IMR-90 (cell line): ENCODE data around the gene F2RL3. TPM values are rescaled to one million over a fixed set of nuclear protein-coding genes. Genes with fewer than 3 reads are reported as not detected.

ENCODE experiments used
- ATAC-seq: fragments of 200-7000 bp; cut with Tn5 transposase; 2 replicates; pipeline ENCODE4 v1.9.1; 2020; ENCODE audit warnings: low read depth, mild to moderate bottlenecking, moderate library complexity
- BruUV-seq: library from RNA; stranded (reverse); fragments of 400-500 nt; replicated peaks from 2 replicates; lab custom pipeline; 2021; lab: Mats Ljungman, UMichigan
- CTCF ChIA-PET: fragments of 300-600 bp; formaldehyde crosslinking; extraction: SDS; loops from one replicate; lab custom pipeline; 2021; ENCODE audit warnings: antibody characterized with exemption; lab: Yijun Ruan, JAX
- POLR2A ChIA-PET: fragments of 300-600 bp; sonication (Branson Sonifier 250); formaldehyde crosslinking; loops from one replicate; lab custom pipeline; 2022; ENCODE audit warnings: antibody characterized with exemption; ENCODE audit not compliant: unreplicated experiment; lab: Charles Lee
- DNase-seq: peaks from one replicate; pipeline ENCODE4 v3.0.0; 2013
- H2AFZ ChIP-seq: replicated peaks from 2 replicates; pipeline ENCODE3; 2013; ENCODE audit warnings: low read length, mild to moderate bottlenecking; ENCODE audit not compliant: poor library complexity
- H2AK5ac ChIP-seq: 2 replicates; pipeline ENCODE4 v1.6.1; 2013; ENCODE audit warnings: low read depth, low read length, inconsistent platforms
- H2AK9ac ChIP-seq: replicated peaks from 2 replicates; pipeline ENCODE3; 2013; ENCODE audit warnings: mild to moderate bottlenecking, low read depth, low read length, moderate library complexity; ENCODE audit not compliant: poor library complexity
- H2BK120ac ChIP-seq: 2 replicates; pipeline ENCODE4 v1.6.1; 2013; ENCODE audit warnings: low read depth, low read length, inconsistent platforms
- H2BK15ac ChIP-seq: 3 replicates; pipeline ENCODE4 v1.6.1; 2013; ENCODE audit warnings: low read depth, low read length, inconsistent platforms
- H2BK20ac ChIP-seq: 2 replicates; pipeline ENCODE4 v1.6.1; 2013; ENCODE audit warnings: low read depth, mild to moderate bottlenecking, inconsistent platforms, low read length, moderate library complexity
- H2BK5ac ChIP-seq: 2 replicates; pipeline ENCODE4 v1.6.1; 2013; ENCODE audit warnings: mild to moderate bottlenecking, low read depth, low read length, inconsistent platforms; ENCODE audit not compliant: poor library complexity, severe bottlenecking
- H3K14ac ChIP-seq: replicated peaks from 2 replicates; pipeline ENCODE4 v1.6.1; 2013; ENCODE audit warnings: low read depth, low read length, inconsistent platforms
- H3K18ac ChIP-seq: 2 replicates; pipeline ENCODE4 v1.6.1; 2013; ENCODE audit warnings: low read depth, low read length, control low read depth
- H3K23ac ChIP-seq: 2 replicates; pipeline ENCODE4 v1.6.1; 2013; ENCODE audit warnings: low read depth, low read length, inconsistent platforms
- H3K27ac ChIP-seq: 2 replicates; pipeline ENCODE4 v1.5.1; 2013; ENCODE audit warnings: mild to moderate bottlenecking, control low read depth, low read length; ENCODE audit not compliant: insufficient read depth
- H3K27me3 ChIP-seq: 2 replicates; pipeline ENCODE4 v1.6.1; 2013; ENCODE audit warnings: low read length; ENCODE audit not compliant: control insufficient read depth, insufficient read depth
- H3K36me3 ChIP-seq: 2 replicates; pipeline ENCODE4 v1.6.1; 2013; ENCODE audit warnings: low read length, mixed read lengths; ENCODE audit not compliant: control insufficient read depth, insufficient read depth
- H3K4ac ChIP-seq: 2 replicates; pipeline ENCODE4 v1.6.1; 2013; ENCODE audit warnings: low read depth, low read length, inconsistent platforms
- H3K4me1 ChIP-seq: 2 replicates; pipeline ENCODE4 v1.6.1; 2013; ENCODE audit warnings: low read length, mixed read lengths; ENCODE audit not compliant: control insufficient read depth, insufficient read depth
- H3K4me2 ChIP-seq: 2 replicates; pipeline ENCODE4 v1.6.1; 2013; ENCODE audit warnings: low read depth, mild to moderate bottlenecking, control low read depth, low read length, moderate library complexity
- H3K4me3 ChIP-seq: 2 replicates; pipeline ENCODE4 v1.5.1; 2013; ENCODE audit warnings: low read depth, mild to moderate bottlenecking, control low read depth, low read length, moderate library complexity; ENCODE audit not compliant: insufficient read depth
- H3K56ac ChIP-seq: 2 replicates; pipeline ENCODE4 v1.6.1; 2013; ENCODE audit warnings: low read length, inconsistent platforms; ENCODE audit not compliant: insufficient read depth; ENCODE audit errors: extremely low read depth
- H3K79me1 ChIP-seq, 2 experiments: 2 replicates each; pipeline ENCODE4 v1.6.1; 2013; ENCODE audit warnings: low read length in 2 of 2, inconsistent platforms in 1 of 2, low read depth in 1 of 2
- H3K9ac ChIP-seq: 2 replicates; pipeline ENCODE4 v1.6.1; 2013; ENCODE audit warnings: low read depth, low read length, control low read depth
- H3K9me1 ChIP-seq: 2 replicates; pipeline ENCODE4 v1.6.1; 2013; ENCODE audit warnings: low read length, inconsistent platforms; ENCODE audit not compliant: insufficient read depth
- H3K9me3 ChIP-seq: 2 replicates; pipeline ENCODE4 v1.6.1; 2013; ENCODE audit warnings: low read length; ENCODE audit not compliant: control insufficient read depth, insufficient read depth
- H4K20me1 ChIP-seq: 2 replicates; pipeline ENCODE4 v1.6.1; 2013; ENCODE audit warnings: low read length, inconsistent platforms; ENCODE audit not compliant: insufficient read depth
- H4K5ac ChIP-seq: 2 replicates; pipeline ENCODE4 v1.6.1; 2013; ENCODE audit warnings: mild to moderate bottlenecking, low read depth, low read length, control low read depth
- H4K8ac ChIP-seq, 2 experiments: 2 replicates each; pipeline ENCODE4 v1.6.1; 2013; ENCODE audit warnings: low read depth in 2 of 2, low read length in 2 of 2, control low read depth in 1 of 2, inconsistent platforms in 1 of 2
- H4K91ac ChIP-seq: 2 replicates; pipeline ENCODE4 v1.6.1; 2013; ENCODE audit warnings: low read depth, low read length, inconsistent platforms; ENCODE audit not compliant: insufficient read depth
- CTCF ChIP-seq: conservative IDR thresholded peaks from 2 replicates; pipeline ENCODE4 v1.5.1; 2012; ENCODE audit warnings: mild to moderate bottlenecking, low read depth, low read length, improper control_type of control experiment
- POLR2A ChIP-seq: IDR thresholded peaks from 2 replicates; pipeline ENCODE4 v1.6.1; 2012; ENCODE audit warnings: mild to moderate bottlenecking, low read depth, low read length
- RAD21 ChIP-seq: IDR thresholded peaks from 2 replicates; pipeline ENCODE4 v1.6.1; 2012; ENCODE audit warnings: low read length, improper control_type of control experiment
- WGBS, 2 experiments: methylation state at CpG; one replicate each; pipeline versions ENCODE4 v1.1.5 to v1.1.7; 2013; ENCODE audit warnings: missing lambda C conversion rate in 2 of 2; ENCODE audit not compliant: insufficient read length in 1 of 2; ENCODE audit errors: extremely low coverage in 2 of 2; 5-methylcytosine and 5-hydroxymethylcytosine counted together
- dilution Hi-C: fragments of 300-500 bp; cut with HindIII; formaldehyde crosslinking; loops from one replicate; pipeline ENCODE4 v1.14.3; 2018; ENCODE audit warnings: low sequenced_read_pairs; ENCODE audit not compliant: unreplicated experiment
- in situ Hi-C: fragments of 300-500 bp; cut with MboI; formaldehyde crosslinking; loops from 3 replicates; pipeline ENCODE4 v1.14.3; 2019; ENCODE audit warnings: low sequenced_read_pairs, inconsistent platforms, mixed read lengths
- intact Hi-C: fragments of 100-400 bp; cut with micrococcal nuclease; formaldehyde crosslinking; loops from 2 replicates; pipeline ENCODE4 v1.10.0; 2022
- polyA plus RNA-seq, 3 experiments: library from polyadenylated mRNA; depleted of rRNA; stranded (reverse); fragments of >200 nt; gene quantifications; 2 replicates each; pipeline ENCODE4 v1.2.3, GENCODE V29; 2012; ENCODE audit warnings: low replicate concordance in 1 of 3
- total RNA-seq: library from RNA; depleted of rRNA; stranded (reverse); fragments of >200 nt; gene quantifications from 2 replicates; pipeline ENCODE4 v1.2.3, GENCODE V29; 2012

Gene F2RL3
- total and polyA plus RNA-seq, 2 of the 4 experiments (the other 2 are of a cell fraction), result 0.03 TPM; not detected in 1

DNA sequence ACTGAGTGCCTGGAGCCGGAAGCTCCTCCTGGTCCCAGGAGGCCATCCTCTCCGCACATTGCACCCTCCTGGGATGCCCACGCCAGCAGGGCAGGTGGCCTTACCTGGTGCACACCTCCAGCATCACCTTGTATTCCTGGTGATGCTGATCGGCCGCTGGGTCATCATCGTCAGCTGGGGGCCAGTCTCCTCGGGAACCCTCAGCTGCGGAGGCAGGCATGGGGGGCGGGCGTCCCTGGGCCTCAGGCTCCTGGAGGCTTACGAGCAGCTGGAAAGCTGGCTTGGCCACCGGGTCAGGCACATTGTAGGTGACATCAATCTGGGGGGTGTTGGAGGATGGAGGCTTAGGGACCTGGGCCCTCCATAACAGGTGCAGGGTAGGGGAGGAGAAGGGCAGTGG is 13.7 kb downstream of the F2RL3 start:
- Histone ChIP-seq H3K27me3 (peaks cover 2% of the 10 kb centered on the region; the same call in 1 of the 2 replicates), H3K56ac (no peak overlapping the region), H3K79me1 (no peaks in the 10 kb centered on the region), H2AFZ (no peak overlapping the region), H3K4me1 (no peaks in the 10 kb centered on the region), H4K91ac (no peak overlapping the region), H2BK120ac (no peak overlapping the region), H3K27ac (no peak overlapping the region), H3K18ac (no peak overlapping the region), H3K9ac (no peak overlapping the region), H3K36me3 (no peaks in the 10 kb centered on the region), H3K4me3 (no peak overlapping the region), H2BK5ac (no peak overlapping the region), H4K5ac (no peak overlapping the region), H3K9me1 (no peaks in the 10 kb centered on the region), H2BK20ac (no peak overlapping the region), H2BK15ac (no peak overlapping the region), H3K23ac (no peak overlapping the region), H2AK9ac (no peak overlapping the region), H4K8ac (no peak overlapping the region), H3K4me2 (no peak overlapping the region), H3K4ac (no peak overlapping the region), H2AK5ac (no peak overlapping the region), H3K14ac (no peak overlapping the region), H4K20me1 (no peaks in the 10 kb centered on the region), H3K9me3 (no peaks in the 10 kb centered on the region)
- DNase-seq, result no peak
- ChIA-PET CTCF (no interaction called here), POLR2A (no interaction called here)
- TF ChIP-seq CTCF, result no peak
- TF ChIP-seq RAD21, result no peak
- no peak for TF ChIP-seq POLR2A
- dilution Hi-C loops (no loop called here), intact Hi-C loops (no loop called here), in situ Hi-C loops (no loop called here)
- no peak for ATAC-seq
- BruUV-seq, result no TSS peak
- 100% methylated on average over 1 of the region's 12 CpGs; no CpG with 5 or more reads in 1 of the 2 experiments for WGBS, 2 experiments
